Nucleus accumbens (tissue), 56 donors: ENCODE measurements around the gene SMIM12.
A peak's percentile ranks its signal among the peaks of the same experiment; 100 is the strongest.

ENCODE experiments used
- DNase-seq, 56 donors: peaks; one replicate each; lab custom pipeline; 2025; lab: John Stamatoyannopoulos, UW

SMIM12 gene, protein sequence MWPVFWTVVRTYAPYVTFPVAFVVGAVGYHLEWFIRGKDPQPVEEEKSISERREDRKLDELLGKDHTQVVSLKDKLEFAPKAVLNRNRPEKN

DNA sequence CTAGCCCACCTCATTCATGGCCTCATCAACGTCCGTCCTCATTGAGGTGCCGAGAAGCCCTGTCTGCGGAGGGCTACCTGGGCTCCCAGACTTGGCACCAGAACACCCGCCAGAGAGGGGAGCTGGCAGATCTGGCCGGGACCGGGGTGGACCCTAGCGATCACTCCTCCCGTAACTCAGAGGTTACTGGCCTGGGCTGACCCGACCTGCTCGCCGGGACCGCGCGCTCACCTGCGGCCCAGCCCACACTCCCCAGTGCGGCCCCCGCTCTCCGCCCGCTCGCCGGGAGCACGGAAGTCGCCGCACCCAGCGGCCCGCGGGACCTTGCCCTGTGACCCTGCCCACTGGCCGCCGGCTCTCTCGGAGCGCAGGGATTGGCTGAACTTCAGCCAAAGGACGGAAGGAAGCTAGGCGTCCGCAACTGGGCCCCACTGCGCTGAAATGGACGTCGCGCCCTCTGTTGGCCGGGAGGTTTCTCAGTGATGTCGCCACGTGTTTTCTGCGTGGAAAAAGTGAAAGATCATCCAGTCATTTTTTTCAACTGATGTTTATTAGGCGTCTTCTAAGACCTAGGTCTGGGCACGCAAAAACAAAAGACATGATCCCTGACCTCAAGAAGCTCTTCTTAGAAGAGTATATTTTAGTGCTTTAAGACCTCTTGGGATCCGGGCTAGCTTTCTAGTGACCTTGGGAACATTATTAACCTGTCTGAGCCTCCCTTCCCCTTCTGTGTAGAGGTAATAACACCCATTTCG is at the start of gene SMIM12:
SMIM12 (minus strand) TSS at position 304 of the 755 bp plus-strand sequence. CDS start 3,772 bp downstream, outside the sequence.
- DNase-seq = peak in 55 of 56 donors; percentile 65 to 96 (median 87)

DNA sequence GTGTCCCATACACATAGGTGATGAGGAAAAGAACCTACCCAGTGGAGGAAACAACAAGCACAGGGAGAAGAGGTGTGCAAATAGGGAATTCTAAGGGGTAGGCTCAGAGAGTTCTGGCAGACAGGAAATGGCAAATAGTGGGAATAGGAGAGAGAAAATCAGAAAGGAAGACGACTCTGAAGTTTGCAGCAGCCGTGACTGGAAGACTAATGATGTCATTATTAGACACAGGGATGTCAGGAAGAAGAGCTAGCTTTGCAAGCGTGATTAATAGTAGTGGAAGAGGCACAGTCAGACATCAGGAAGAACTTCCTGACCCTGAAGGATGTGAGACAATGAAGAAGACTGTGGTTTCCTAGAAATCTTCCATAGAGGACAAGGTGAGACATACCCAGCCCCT is 48.8 kb upstream of the SMIM12 start:
- no peak for DNase-seq

DNA sequence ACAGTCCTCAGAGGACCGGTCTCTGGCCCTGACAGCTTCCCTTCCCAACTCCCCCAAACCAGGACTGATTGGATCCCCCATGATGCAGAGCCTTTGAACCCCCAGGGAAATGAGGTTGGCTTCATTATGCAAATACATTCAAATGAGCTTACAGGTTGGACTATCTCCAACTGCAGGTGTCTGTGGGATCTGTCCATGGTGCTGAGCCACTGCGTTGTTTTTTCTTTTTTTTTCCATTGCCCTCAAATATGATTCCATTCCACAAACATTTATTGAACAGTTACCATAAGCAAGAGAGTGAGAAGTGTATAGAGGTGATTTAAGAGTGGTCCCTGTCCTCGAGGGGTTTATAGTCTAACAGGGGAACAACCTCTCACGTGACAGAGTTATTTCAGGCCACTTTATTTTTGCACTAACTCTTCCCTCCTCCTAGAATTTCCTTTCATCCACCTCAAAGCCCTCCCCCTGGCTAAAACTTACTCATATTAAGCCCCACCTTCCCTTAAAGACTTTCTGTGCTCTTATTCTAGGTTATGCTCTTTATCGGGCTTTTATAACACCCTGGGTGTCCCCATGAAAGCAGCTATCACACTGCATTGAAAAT is 48.0 kb upstream of the SMIM12 start:
- DNase-seq = no peak

- DNase-seq = no peak
These were observed 47.2 kb upstream of the SMIM12 start for GRCh38 chr1:34906756-34907155.

DNA sequence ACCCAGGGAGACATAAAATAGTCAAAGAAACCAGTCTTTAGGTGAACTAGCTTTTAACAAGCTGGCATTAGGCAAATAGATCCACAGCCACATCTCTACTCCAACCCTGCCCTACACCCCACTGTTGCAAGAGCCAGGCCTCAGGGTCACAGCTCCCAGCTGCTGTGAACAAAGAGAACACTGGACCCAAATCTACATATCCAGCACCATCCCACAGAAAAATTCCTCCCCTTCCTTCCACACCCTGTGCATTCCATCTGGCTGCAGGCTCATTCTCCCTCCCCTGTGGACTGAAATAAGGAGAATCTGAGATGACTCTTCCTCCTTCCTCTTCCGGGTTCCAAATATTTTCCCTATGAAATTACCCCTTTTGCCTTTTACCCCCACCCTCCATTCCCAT is 46.7 kb upstream of the SMIM12 start:
- DNase-seq = no peak

DNA sequence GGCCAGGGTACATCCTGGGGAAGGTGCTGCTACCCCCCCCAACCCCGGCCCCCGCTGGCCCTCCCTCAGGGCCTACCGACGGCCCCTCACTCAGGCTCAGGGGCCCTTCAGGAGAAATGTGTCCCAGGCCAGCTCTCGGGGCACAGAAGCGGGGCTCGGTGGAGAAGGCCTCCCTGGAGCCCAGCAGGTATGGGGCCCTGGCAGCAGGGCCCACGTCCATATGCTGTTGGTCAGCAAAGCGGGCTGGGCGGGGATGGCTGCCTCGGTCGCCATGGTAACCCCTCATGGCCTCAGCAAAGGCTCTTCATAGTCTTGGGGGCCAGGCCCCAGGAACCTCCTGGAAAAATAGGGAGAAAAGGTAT is 45.5 kb upstream of the SMIM12 start:
- no peak for DNase-seq

- no peak for DNase-seq
These were observed 44.9 kb upstream of the SMIM12 start for GRCh38 chr1:34904236-34905097.

- no peak for DNase-seq
These were observed 42.4 kb upstream of the SMIM12 start for GRCh38 chr1:34901919-34902318.

DNA sequence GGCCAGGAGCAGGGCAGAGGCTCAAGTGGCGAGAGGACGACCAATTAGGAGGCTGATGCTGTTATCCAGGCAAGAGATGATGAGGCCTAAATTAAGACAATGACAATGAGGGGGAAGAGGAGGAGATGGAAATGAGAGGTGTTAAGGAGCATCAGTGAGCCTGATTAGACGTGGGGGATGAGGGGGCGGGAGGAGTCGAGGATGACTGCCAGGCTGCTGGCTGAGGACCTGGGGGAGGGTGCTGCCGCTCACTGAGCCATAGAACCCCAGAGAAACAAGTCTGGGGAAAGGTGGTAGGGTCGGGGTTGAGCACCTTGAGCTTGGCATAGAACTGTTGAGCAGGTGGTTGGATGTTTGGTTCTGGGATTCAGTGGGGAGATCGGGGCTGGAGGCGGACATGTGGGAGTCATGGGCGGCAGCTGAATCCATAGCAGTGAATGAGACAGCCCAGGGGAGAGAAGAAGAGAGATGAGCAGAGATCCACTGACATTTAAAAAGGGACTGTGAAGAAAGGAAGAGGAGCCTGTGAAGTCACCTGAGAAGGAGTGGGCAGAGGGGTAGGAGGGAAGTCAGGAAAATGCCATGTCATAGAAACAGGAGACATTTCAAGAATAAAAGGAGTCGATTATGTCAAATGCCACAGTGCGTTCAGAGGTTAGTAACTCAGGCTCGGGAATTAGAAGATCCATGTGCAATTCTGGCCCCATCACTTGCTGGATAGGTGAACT is 41.4 kb upstream of the SMIM12 start:
- DNase-seq = peak in 23 of 56 donors; percentile 8 to 72 (median 37)

GRCh38 chr1:34899906-34900305 is 40.4 kb upstream of the SMIM12 start:
- no peak for DNase-seq

GRCh38 chr1:34899471-34899870 is 39.9 kb upstream of the SMIM12 start:
- DNase-seq = no peak

DNA sequence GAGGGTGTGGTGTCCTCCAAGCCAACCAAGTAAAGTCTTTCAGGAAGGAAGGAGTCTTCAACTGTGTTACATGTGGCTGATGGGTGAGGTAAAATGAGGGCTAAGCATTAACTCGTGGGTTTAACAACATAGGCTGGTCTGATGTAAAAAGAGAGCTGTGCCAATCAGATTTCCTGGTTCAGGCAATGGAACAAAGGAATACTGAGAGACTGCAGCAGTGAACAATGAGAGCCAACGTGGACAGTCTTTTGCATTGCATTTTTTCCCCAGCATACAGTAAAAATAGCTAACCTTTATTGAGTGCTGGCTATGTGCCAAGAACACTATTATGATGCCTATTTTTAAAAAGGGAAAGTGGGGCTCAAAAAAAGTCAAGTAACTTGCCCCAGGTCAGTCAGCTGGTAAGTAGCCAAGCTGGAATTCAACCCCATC is 38.8 kb upstream of the SMIM12 start:
- no peak for DNase-seq

- DNase-seq = no peak
These were observed 37.1 kb upstream of the SMIM12 start for GRCh38 chr1:34896612-34897011.

- DNase-seq = no peak
These were observed 30.2 kb upstream of the SMIM12 start for GRCh38 chr1:34889705-34890104.

DNA sequence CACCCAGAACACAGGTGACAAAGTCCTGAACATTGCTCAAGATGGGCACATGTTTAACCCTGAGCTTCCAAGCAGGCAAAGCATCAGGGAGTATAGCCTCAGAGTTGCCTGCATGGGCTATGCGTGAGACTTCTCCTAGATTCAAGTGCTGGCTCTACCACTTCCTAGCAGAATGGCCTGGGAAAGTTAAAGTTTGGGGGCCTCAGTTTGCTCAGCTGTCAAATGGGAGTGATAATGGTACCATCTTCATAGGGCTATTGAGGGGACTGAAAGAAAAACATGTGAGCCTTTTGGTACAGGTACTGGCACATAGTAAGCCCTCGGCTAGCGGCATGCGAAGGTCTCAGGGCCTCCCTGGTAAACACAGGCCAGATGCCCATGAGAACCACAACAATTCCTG is 28.0 kb upstream of the SMIM12 start:
- DNase-seq = no peak

GRCh38 chr1:34885405-34886247 is 26.1 kb upstream of the SMIM12 start:
- peak in 3 of 56 donors; percentile 7 to 28 (median 9) for DNase-seq

GRCh38 chr1:34884961-34885360 is 25.4 kb upstream of the SMIM12 start:
- no peak for DNase-seq

GRCh38 chr1:34884536-34884935 is 25.0 kb upstream of the SMIM12 start:
- DNase-seq = no peak

DNA sequence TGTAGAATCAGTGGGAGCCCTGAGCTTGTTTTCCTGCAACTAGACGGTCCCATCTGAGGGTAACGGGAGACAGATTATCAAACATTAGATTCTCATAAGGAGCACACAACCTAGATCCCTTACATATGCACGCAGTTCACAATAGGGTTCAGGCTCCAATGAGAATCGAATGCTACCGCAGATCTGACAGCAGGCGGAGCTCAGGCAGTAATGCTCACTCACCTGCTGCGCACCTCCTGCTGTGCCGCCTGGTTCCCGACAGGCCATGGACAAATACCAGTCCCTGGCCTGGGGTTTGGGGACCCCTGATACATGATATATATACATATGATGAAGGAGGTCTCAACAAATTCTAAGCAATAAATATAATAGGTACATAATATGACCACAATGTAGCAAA is 19.7 kb upstream of the SMIM12 start:
- DNase-seq = no peak
